ENCODE results near the gene SCARB1.

- TF ChIP-seq EZH2 (IDR thresholded peaks at IDR 0.05; ENCODE audit: insufficient read depth, low read length) (no peak), CTCF (IDR thresholded peaks at IDR 0.05; ENCODE audit: insufficient read depth, low read depth, low read length) (no peak)
Observed at GRCh38 chr12:124772289-124773170, 91.1 kb downstream of the SCARB1 start.

Data from astrocyte (in vitro differentiated cells and primary cell).